HepG2 (cell line): Measurements from ENCODE around the gene FXYD6. TPM values are rescaled to one million over a fixed set of nuclear protein-coding genes. Genes with fewer than 3 reads are reported as not detected.

Source experiments
- ATF7 ChIP-seq, 2 experiments: fragments of 450-650 bp in 1 of 2; sonication (generic) in 1 of 2; formaldehyde crosslinking in 1 of 2; IDR thresholded peaks; 2 replicates each; pipeline versions ENCODE4 v1.4.0 to v1.6.1; 2016 to 2020; ENCODE audit warnings: antibody characterized with exemption in 1 of 2, mild to moderate bottlenecking in 1 of 2, missing genetic modification reagents in 1 of 2
- EEA1 ChIP-seq: sonication (generic); formaldehyde crosslinking; IDR thresholded peaks from 2 replicates; pipeline ENCODE4 v1.5.1; 2020; ENCODE audit warnings: mild to moderate bottlenecking, missing genetic modification reagents, borderline replicate concordance
- HMG20B ChIP-seq: conservative IDR thresholded peaks from 2 replicates; pipeline ENCODE4 v1.6.1; 2016; ENCODE audit warnings: missing genetic modification reagents, missing compliant biosample characterization
- HNF4G ChIP-seq, 2 experiments: sonication (generic) in 1 of 2; formaldehyde crosslinking in 1 of 2; IDR thresholded peaks; 2 replicates each; pipeline versions ENCODE4 v1.4.0 to v1.6.1; 2011 to 2020; ENCODE audit warnings: borderline replicate concordance in 2 of 2, low read depth in 2 of 2, mild to moderate bottlenecking in 2 of 2, low read length in 1 of 2, missing genetic modification reagents in 1 of 2, moderate library complexity in 1 of 2
- ISL2 ChIP-seq: sonication (generic); formaldehyde crosslinking; IDR thresholded peaks from 2 replicates; pipeline ENCODE4 v1.5.0; 2020; ENCODE audit warnings: missing genetic modification reagents
- NFKB2 ChIP-seq: sonication (generic); formaldehyde crosslinking; IDR thresholded peaks from 2 replicates; pipeline ENCODE4 v1.4.0; 2020; ENCODE audit warnings: missing genetic modification reagents, borderline replicate concordance
- REPIN1 ChIP-seq: sonication (generic); formaldehyde crosslinking; IDR thresholded peaks from 2 replicates; pipeline ENCODE4 v1.8.0; 2022; ENCODE audit warnings: missing genetic modification reagents, low read depth, mild to moderate bottlenecking, borderline replicate concordance
- SRF ChIP-seq: IDR thresholded peaks from 2 replicates; pipeline ENCODE4 v1.6.1; 2011; ENCODE audit warnings: mild to moderate bottlenecking, low read depth, low read length, moderate library complexity
- ZBTB33 ChIP-seq: sonication (generic); formaldehyde crosslinking; IDR thresholded peaks from 2 replicates; pipeline ENCODE4 v1.4.0; 2020; ENCODE audit warnings: missing genetic modification reagents
- ZBTB43 ChIP-seq: sonication (generic); formaldehyde crosslinking; conservative IDR thresholded peaks from 2 replicates; pipeline ENCODE4 v1.4.0; 2020; ENCODE audit warnings: missing genetic modification reagents
- ZFP91 ChIP-seq: sonication (generic); formaldehyde crosslinking; IDR thresholded peaks from 2 replicates; pipeline ENCODE4 v1.9.0; 2022; ENCODE audit warnings: missing genetic modification reagents, mild to moderate bottlenecking, borderline replicate concordance
- ZIK1 ChIP-seq: sonication (generic); formaldehyde crosslinking; IDR thresholded peaks from 2 replicates; pipeline ENCODE4 v1.5.0; 2020; ENCODE audit warnings: mild to moderate bottlenecking, low read depth, missing genetic modification reagents, borderline replicate concordance
- ZNF24 ChIP-seq: fragments of 450-650 bp; IDR thresholded peaks from 2 replicates; pipeline ENCODE4 v1.6.1; 2017; ENCODE audit warnings: antibody characterized with exemption, mild to moderate bottlenecking
- ZNF512 ChIP-seq: sonication (generic); formaldehyde crosslinking; IDR thresholded peaks from 2 replicates; pipeline ENCODE4 v1.4.0; 2020; ENCODE audit warnings: mild to moderate bottlenecking, missing genetic modification reagents
- ZNF629 ChIP-seq: sonication (generic); formaldehyde crosslinking; conservative IDR thresholded peaks from 2 replicates; pipeline ENCODE4 v1.5.0; 2020; ENCODE audit warnings: missing genetic modification reagents
- ZSCAN25 ChIP-seq: sonication (generic); formaldehyde crosslinking; IDR thresholded peaks from 2 replicates; pipeline ENCODE4 v1.8.0; 2022; ENCODE audit warnings: mild to moderate bottlenecking, missing genetic modification reagents
- ZSCAN30 ChIP-seq: sonication (generic); formaldehyde crosslinking; IDR thresholded peaks from 2 replicates; pipeline ENCODE4 v1.5.0; 2020; ENCODE audit warnings: mild to moderate bottlenecking, missing genetic modification reagents
- ZXDC ChIP-seq: sonication (generic); formaldehyde crosslinking; IDR thresholded peaks from 2 replicates; pipeline ENCODE4 v1.5.0; 2020; ENCODE audit warnings: mild to moderate bottlenecking, missing genetic modification reagents
- polyA plus RNA-seq, 8 experiments: library from polyadenylated mRNA; depleted of rRNA in 3 of 8; stranded (reverse) in 7 of 8; unstranded in 1 of 8; fragments of >200 nt; fragmentation: Illumina TruSeq in 4 of 8; extraction: Trizol in 4 of 8; gene quantifications; 2 replicates each; pipeline versions ENCODE4 v1.2.1 to v1.2.3, GENCODE V29; 2011 to 2016; ENCODE audit warnings: low read depth in 4 of 8, missing spikeins in 1 of 8, mixed read lengths in 1 of 8; ENCODE audit not compliant: insufficient read depth in 1 of 8
- total RNA-seq, 5 experiments: library from RNA; depleted of rRNA; stranded (reverse); fragments of >200 nt; fragmentation: Illumina TruSeq; extraction: Trizol; gene quantifications; 2 replicates each; pipeline ENCODE4 v1.2.3, GENCODE V29; 2016; ENCODE audit warnings: low read depth in 1 of 5

Gene FXYD6
- total and polyA plus RNA-seq, 2 of the 13 experiments (the other 11 are each of a cell fraction or from before 2014, with no cell fraction given): not detected

GRCh38 chr11:117824571-117825537, 51.6 kb downstream of the FXYD6 start, which contains the start of gene FXYD2 (continued):
- no peak for TF ChIP-seq ZBTB33 (CRISPR knock-in tag)
- TF ChIP-seq SRF: no peak
- no peak for TF ChIP-seq ZBTB43
- no peak for TF ChIP-seq ZXDC (CRISPR knock-in tag)
- no peak for TF ChIP-seq ZNF512 (CRISPR knock-in tag)
- peak; percentile 27; the same call in 1 of the 2 replicates for TF ChIP-seq ZNF629
- TF ChIP-seq ISL2 (CRISPR knock-in tag): peak; percentile 22; the same call in 1 of the 2 replicates
- TF ChIP-seq HNF4G (IDR thresholded peaks at IDR 0.05; ENCODE audit: borderline replicate concordance, low read depth, low read length): no peak
- no peak for TF ChIP-seq HNF4G (CRISPR knock-in tag; IDR thresholded peaks at IDR 0.05; ENCODE audit: borderline replicate concordance, low read depth)
- TF ChIP-seq ZSCAN30 (CRISPR knock-in tag): no peak
- TF ChIP-seq NFKB2 (CRISPR knock-in tag): no peak
- no peak for TF ChIP-seq EEA1
- no peak for TF ChIP-seq ZNF24
- TF ChIP-seq ATF7 (IDR thresholded peaks at IDR 0.05): no peak
- no peak for TF ChIP-seq ATF7 (CRISPR knock-in tag; IDR thresholded peaks at IDR 0.05)
- TF ChIP-seq HMG20B (CRISPR knock-in tag): no peak
- TF ChIP-seq ZSCAN25 (CRISPR knock-in tag): no peak
- no peak for TF ChIP-seq REPIN1
- TF ChIP-seq ZIK1 (CRISPR knock-in tag): no peak
- 0 out of 2 replicates have a peak, but pooled peaks have one; percentile 35 for TF ChIP-seq ZFP91
